H1 (cell line): Measurements from ENCODE around the gene ERGIC2. TPM values are rescaled to one million over a fixed set of nuclear protein-coding genes. Genes with fewer than 3 reads are reported as not detected.

ENCODE experiments used
- CTCF ChIA-PET: fragments of 300-600 bp; sonication (Branson Sonifier 250); formaldehyde crosslinking; loops from one replicate; lab custom pipeline; 2021; ENCODE audit not compliant: partially characterized antibody; lab: Charles Lee
- POLR2A ChIA-PET: fragments of 300-600 bp; sonication (Branson Sonifier 250); formaldehyde crosslinking; loops from one replicate; lab custom pipeline; 2021; ENCODE audit warnings: inconsistent platforms; ENCODE audit not compliant: partially characterized antibody; lab: Charles Lee
- DNase-seq, 2 experiments: peaks; one replicate each; pipeline versions ENCODE4 v3.0.0 to v3.0.0-alpha.2; 2010 to 2022; ENCODE audit warnings: low spot score in 2 of 2, low read depth in 1 of 2, mixed read lengths in 1 of 2
- FAIRE-seq: peaks from 2 replicates; lab custom pipeline; 2011; peaks lifted over from hg19 to GRCh38; lab: Jason Lieb, UNC
- H2AFZ ChIP-seq: 2 replicates; pipeline ENCODE4 v1.8.1; 2012; ENCODE audit warnings: low read length, inconsistent platforms
- H2AK5ac ChIP-seq: 2 replicates; pipeline ENCODE4 v1.6.1; 2013; ENCODE audit warnings: low read depth, low read length
- H2BK120ac ChIP-seq: replicated peaks from 2 replicates; pipeline ENCODE3; 2013; ENCODE audit warnings: low read depth, low read length, inconsistent platforms
- H2BK12ac ChIP-seq: 2 replicates; pipeline ENCODE4 v1.6.1; 2013; ENCODE audit warnings: low read depth, low read length
- H2BK15ac ChIP-seq: 2 replicates; pipeline ENCODE4 v1.6.1; 2013; ENCODE audit warnings: low read length
- H2BK20ac ChIP-seq: 2 replicates; pipeline ENCODE4 v1.6.1; 2013; ENCODE audit warnings: low read length
- H2BK5ac ChIP-seq: 2 replicates; pipeline ENCODE4 v1.6.1; 2013; ENCODE audit warnings: low read depth, low read length
- H3K14ac ChIP-seq: 2 replicates; pipeline ENCODE4 v1.6.1; 2013; ENCODE audit warnings: inconsistent platforms; ENCODE audit not compliant: insufficient read length
- H3K18ac ChIP-seq: 2 replicates; pipeline ENCODE4 v1.6.1; 2013; ENCODE audit warnings: low read length; ENCODE audit errors: extremely low read depth
- H3K23ac ChIP-seq: 2 replicates; pipeline ENCODE4 v1.6.1; 2013; ENCODE audit warnings: inconsistent platforms; ENCODE audit not compliant: insufficient read length
- H3K23me2 ChIP-seq: 2 replicates; pipeline ENCODE4 v1.6.1; 2013; ENCODE audit warnings: low read depth, low read length
- H3K27ac ChIP-seq: 2 replicates; pipeline ENCODE4 v1.6.1; 2011; ENCODE audit warnings: low read depth, low read length, inconsistent platforms
- H3K27me3 ChIP-seq, 4 experiments: replicated peaks in 1 of 4; 1 replicate in 1 of 4; 2 replicates in 3 of 4; pipeline versions ENCODE4 v1.6.1 to v1.8.1; 2011 to 2013; ENCODE audit warnings: low read length in 3 of 4, mild to moderate bottlenecking in 3 of 4, inconsistent platforms in 2 of 4, mixed read lengths in 2 of 4, moderate library complexity in 1 of 4; ENCODE audit not compliant: control insufficient read depth in 3 of 4, insufficient read depth in 3 of 4; ENCODE audit errors: extremely low read depth in 1 of 4
- H3K36me3 ChIP-seq, 4 experiments: 2 replicates each; pipeline versions ENCODE4 v1.6.1 to v1.8.1; 2011 to 2013; ENCODE audit warnings: mild to moderate bottlenecking in 4 of 4, low read length in 3 of 4, moderate library complexity in 2 of 4, control low read depth in 1 of 4, inconsistent platforms in 1 of 4; ENCODE audit not compliant: insufficient read depth in 4 of 4, control insufficient read depth in 2 of 4
- H3K4ac ChIP-seq: replicated peaks from 2 replicates; pipeline ENCODE3; 2013; ENCODE audit warnings: low read length, low read depth, mixed read lengths, inconsistent platforms; ENCODE audit not compliant: insufficient read length
- H3K4me1 ChIP-seq, 4 experiments: replicated peaks in 1 of 4; 1 replicate in 1 of 4; 2 replicates in 3 of 4; pipeline versions ENCODE4 v1.6.1 to v1.8.1; 2011 to 2013; ENCODE audit warnings: low read length in 3 of 4, inconsistent platforms in 2 of 4, mixed read lengths in 1 of 4; ENCODE audit not compliant: insufficient read depth in 4 of 4, control insufficient read depth in 3 of 4
- H3K4me2 ChIP-seq, 2 experiments: 2 replicates each; pipeline versions ENCODE4 v1.6.1 to v1.8.1; 2011 to 2013; ENCODE audit warnings: low read depth in 2 of 2, low read length in 2 of 2, control low read depth in 1 of 2, inconsistent platforms in 1 of 2, mild to moderate bottlenecking in 1 of 2; ENCODE audit not compliant: insufficient read depth in 1 of 2
- H3K4me3 ChIP-seq, 4 experiments: fragments of 200-600, 300-600 bp in 1 of 4; sonication (generic), shearing (Covaris generic), sonication (Bioruptor Twin) in 1 of 4; 2 replicates each; pipeline versions ENCODE4 v1.5.1 to v1.8.1; 2011 to 2016; ENCODE audit warnings: low read length in 4 of 4, low read depth in 3 of 4, control low read depth in 2 of 4, inconsistent platforms in 2 of 4, mild to moderate bottlenecking in 2 of 4, mixed read lengths in 1 of 4, moderate library complexity in 1 of 4; ENCODE audit not compliant: insufficient read depth in 2 of 4; ENCODE audit errors: extremely low read depth in 1 of 4
- H3K56ac ChIP-seq: replicated peaks from 2 replicates; pipeline ENCODE3; 2013; ENCODE audit warnings: low read depth, mild to moderate bottlenecking, mixed read lengths, low read length, inconsistent platforms; ENCODE audit not compliant: insufficient read length
- H3K79me1 ChIP-seq: 2 replicates; pipeline ENCODE4 v1.6.1; 2013; ENCODE audit warnings: low read depth, low read length, control low read depth
- H3K79me2 ChIP-seq, 2 experiments: 2 replicates each; pipeline versions ENCODE4 v1.6.1 to v1.8.1; 2012 to 2013; ENCODE audit warnings: low read length in 2 of 2, mild to moderate bottlenecking in 2 of 2, inconsistent platforms in 1 of 2; ENCODE audit not compliant: insufficient read depth in 2 of 2, control insufficient read depth in 1 of 2
- H3K9ac ChIP-seq, 4 experiments: replicated peaks in 1 of 4; 1 replicate in 1 of 4; 2 replicates in 3 of 4; pipeline versions ENCODE4 v1.6.1 to v1.8.1; 2011 to 2013; ENCODE audit warnings: low read depth in 3 of 4, low read length in 3 of 4, control low read depth in 2 of 4, mild to moderate bottlenecking in 2 of 4, moderate library complexity in 2 of 4, inconsistent platforms in 1 of 4; ENCODE audit errors: extremely low read depth in 1 of 4
- H3K9me3 ChIP-seq, 2 experiments: 2 replicates each; pipeline versions ENCODE4 v1.6.1 to v1.8.1; 2012 to 2013; ENCODE audit warnings: mild to moderate bottlenecking in 2 of 2, moderate library complexity in 2 of 2, control low read depth in 1 of 2, inconsistent platforms in 1 of 2, low read depth in 1 of 2, low read length in 1 of 2, mixed read lengths in 1 of 2; ENCODE audit not compliant: insufficient read depth in 2 of 2
- H4K20me1 ChIP-seq, 2 experiments: replicated peaks in 1 of 2; 2 replicates each; pipeline versions ENCODE3 to v1.8.1; 2011 to 2013; ENCODE audit warnings: inconsistent platforms in 2 of 2, low read length in 2 of 2, mild to moderate bottlenecking in 1 of 2; ENCODE audit not compliant: insufficient read depth in 2 of 2, control insufficient read depth in 1 of 2
- H4K5ac ChIP-seq: 2 replicates; pipeline ENCODE4 v1.6.1; 2013; ENCODE audit warnings: low read length, low read depth, mixed read lengths, inconsistent platforms; ENCODE audit not compliant: insufficient read length
- H4K8ac ChIP-seq: 2 replicates; pipeline ENCODE4 v1.8.0; 2013; ENCODE audit warnings: mild to moderate bottlenecking, moderate library complexity, low read length, inconsistent platforms; ENCODE audit not compliant: insufficient read depth; ENCODE audit errors: extremely low read depth
- H4K91ac ChIP-seq: replicated peaks from 2 replicates; pipeline ENCODE3; 2013; ENCODE audit warnings: low read length, mixed read lengths, inconsistent platforms; ENCODE audit not compliant: insufficient read length
- CEBPB ChIP-seq: IDR thresholded peaks from 2 replicates; pipeline ENCODE4 v1.6.1; 2012; ENCODE audit warnings: low read depth, low read length
- CTCF ChIP-seq, 3 experiments: IDR thresholded peaks; 1 replicate in 2 of 3; 2 replicates in 1 of 3; pipeline versions ENCODE4 v1.5.1 to v1.6.1; 2011; ENCODE audit warnings: low read length in 3 of 3, mild to moderate bottlenecking in 3 of 3, inconsistent platforms in 2 of 3, low read depth in 1 of 3, moderate library complexity in 1 of 3; ENCODE audit not compliant: insufficient read depth in 1 of 3; ENCODE audit errors: control extremely low read depth in 1 of 3
- HDAC6 ChIP-seq: IDR thresholded peaks from one replicate; pipeline ENCODE4 v1.7.1; 2012; ENCODE audit warnings: low read depth, mild to moderate bottlenecking, inconsistent platforms, low read length, moderate library complexity
- JUND ChIP-seq: IDR thresholded peaks from 2 replicates; pipeline ENCODE4 v1.6.1; 2011; ENCODE audit warnings: mild to moderate bottlenecking, improper control_type of control experiment, low read length
- POLR2A ChIP-seq, 2 experiments: IDR thresholded peaks; 1 replicate in 1 of 2; 2 replicates in 1 of 2; pipeline ENCODE4 v1.6.1; 2011; ENCODE audit warnings: low read depth in 2 of 2, low read length in 2 of 2, mild to moderate bottlenecking in 2 of 2; ENCODE audit errors: control extremely low read depth in 1 of 2
- RAD21 ChIP-seq, 2 experiments: IDR thresholded peaks in 1 of 2; conservative IDR thresholded peaks in 1 of 2; 2 replicates each; pipeline ENCODE4 v1.6.1; 2011; ENCODE audit warnings: low read depth in 2 of 2, low read length in 2 of 2, improper control_type of control experiment in 1 of 2, inconsistent platforms in 1 of 2, mild to moderate bottlenecking in 1 of 2, moderate library complexity in 1 of 2
- WGBS, 2 experiments: shearing (Covaris generic) in 1 of 2; methylation state at CpG; one replicate each; pipeline versions ENCODE4 v1.1.6 to v1.1.7; 2013 to 2015; ENCODE audit warnings: low lambda C conversion rate in 2 of 2, mixed read lengths in 2 of 2, inconsistent platforms in 1 of 2, low coverage in 1 of 2, missing lambda C conversion rate in 1 of 2; ENCODE audit not compliant: insufficient replicate concordance in 2 of 2, insufficient coverage in 1 of 2, insufficient read length in 1 of 2; ENCODE audit errors: extremely low coverage in 1 of 2, missing lambda C conversion rate in 1 of 2; 5-methylcytosine and 5-hydroxymethylcytosine counted together
- polyA plus RNA-seq, 7 experiments: library from polyadenylated mRNA; depleted of rRNA in 3 of 7; stranded (reverse) in 5 of 7; unstranded in 2 of 7; fragments of >200 nt in 5 of 7; fragments of 200-250 nt in 2 of 7; gene quantifications; 1 replicate in 5 of 7; 2 replicates in 1 of 7; 4 replicates in 1 of 7; pipeline versions ENCODE4 v1.2.1 to v1.2.3, GENCODE V29; 2011 to 2013; ENCODE audit warnings: missing spikeins in 2 of 7, mixed read lengths in 2 of 7
- total RNA-seq: library from RNA; stranded (reverse); fragmentation: NEBNext Ultra II Directional; extraction: Animal tissue kit (Norgen Biotek cat#: 25700); gene quantifications from 2 replicates; pipeline ENCODE4 v1.2.1, GENCODE V29; 2021

ERGIC2 gene
- total and polyA plus RNA-seq, 2 of the 8 experiments (the other 6 are each of a cell fraction or from before 2014, with no cell fraction given) = 16.5 to 61.8 TPM

DNA sequence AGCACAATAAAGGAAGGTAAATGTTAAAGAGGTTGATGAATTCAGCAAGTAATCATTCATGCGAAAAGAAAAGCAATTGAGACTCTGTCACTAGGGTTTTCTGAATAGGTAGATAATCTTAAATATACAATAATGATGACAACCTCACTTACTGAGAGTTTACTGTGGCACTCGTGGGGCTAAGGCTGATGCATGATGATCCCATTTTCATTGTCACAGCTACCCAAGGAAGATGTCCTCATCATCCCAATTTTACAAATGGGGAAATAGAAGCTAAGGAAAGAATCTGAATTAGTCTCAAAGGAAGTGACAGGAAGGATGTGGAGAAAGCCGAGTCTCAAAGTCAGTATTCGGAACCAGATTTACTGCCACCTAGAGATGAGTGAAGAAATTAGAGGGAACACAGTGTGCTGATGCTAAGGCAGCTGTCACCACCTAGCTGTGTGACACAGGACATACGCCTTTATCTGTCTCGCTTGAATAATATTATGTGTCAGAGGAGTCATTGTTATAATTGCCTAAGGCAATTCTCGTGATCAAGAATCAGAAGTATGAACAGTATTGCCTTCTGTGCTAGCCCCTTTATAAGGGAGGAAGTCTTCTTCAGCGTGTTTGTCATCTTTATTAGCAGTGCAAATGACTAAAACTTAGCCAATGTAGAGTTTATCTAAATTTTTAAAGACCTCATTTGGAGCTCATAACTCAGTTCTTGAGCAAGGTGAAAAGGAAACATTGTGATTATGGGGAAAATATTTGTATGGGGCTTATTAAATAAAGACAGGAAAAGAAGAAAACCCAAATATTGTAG is 63.2 kb downstream of the ERGIC2 start:
- H2BK15ac ChIP-seq = no peak overlapping the region
- no peak overlapping the region for H3K14ac ChIP-seq
- H3K79me2 ChIP-seq = no peaks in the 10 kb centered on the region
- peaks cover 0 to 12% (median 4%) of the 10 kb centered on the region in 4 experiments; a peak in 5 of 8 replicates for H3K36me3 ChIP-seq
- DNase-seq = peak in 1 of 2 experiments; percentile 7
- no peak overlapping the region for H4K91ac ChIP-seq
- no peak overlapping the region for H3K56ac ChIP-seq
- ChIA-PET POLR2A (interaction anchor here (0.6 kb wide), 1 partner anchor 1432 kb away, joined by 4 read pairs; no protein-coding TSS in a partner anchor), CTCF (interaction anchor here (0.5 to 7.2 kb wide), 34 partner anchors 10 to 1596 kb away, joined by 3 to 55 read pairs (median 4); no protein-coding TSS in a partner anchor)
- H2BK20ac ChIP-seq = no peak overlapping the region
- no peak overlapping the region for H3K4me2 ChIP-seq
- 0 out of 7 replicates have a peak, but pooled peaks cover 0 to 3% (median 0%) of the 10 kb centered on the region in 4 experiments for H3K4me1 ChIP-seq
- H2BK120ac ChIP-seq = no peak overlapping the region
- no peak overlapping the region for H3K23ac ChIP-seq
- no peak overlapping the region for H3K4me3 ChIP-seq
- TF ChIP-seq RAD21 (IDR thresholded peaks at IDR 0.05 in 1 of 2, conservative IDR thresholded peaks at IDR 0.05 in 1 of 2; ENCODE audit: low read depth in 2 of 2, low read length in 2 of 2) (peak; percentile 96 to 97), CTCF (IDR thresholded peaks at IDR 0.05; ENCODE audit: control extremely low read depth in 1 of 3, insufficient read depth in 1 of 3, low read depth in 1 of 3, low read length in 3 of 3) (peak; percentile 40 to 99 (median 98)), HDAC6 (no peak), CEBPB (peak; percentile 32; the same call in 1 of the 2 replicates), POLR2A (IDR thresholded peaks at IDR 0.05; ENCODE audit: control extremely low read depth in 1 of 2, low read depth in 2 of 2, low read length in 2 of 2) (no peak), JUND (0 out of 2 replicates have a peak, but pooled peaks have one; percentile 19)
- no peak overlapping the region for H3K27ac ChIP-seq
- no peaks in the 10 kb centered on the region for H3K27me3 ChIP-seq
- no peaks in the 10 kb centered on the region for H4K20me1 ChIP-seq
- no peak overlapping the region for H2AK5ac ChIP-seq
- no peak overlapping the region for H2BK12ac ChIP-seq
- H4K8ac ChIP-seq = no peak overlapping the region
- no peak overlapping the region for H3K4ac ChIP-seq
- WGBS, 2 experiments = 68% methylated on average over 8 of the region's 8 CpGs; no CpG with 5 or more reads in 1 of the 2 experiments
- H3K18ac ChIP-seq = no peak overlapping the region
- H3K9ac ChIP-seq = no peak overlapping the region
- peak; percentile 84 for FAIRE-seq
- no peaks in the 10 kb centered on the region for H3K23me2 ChIP-seq
- H4K5ac ChIP-seq = no peak overlapping the region
- no peak overlapping the region for H2AFZ ChIP-seq
- H3K9me3 ChIP-seq = peaks cover 10 to 11% of the 10 kb centered on the region in 2 experiments
- no peak overlapping the region for H2BK5ac ChIP-seq
- no peaks in the 10 kb centered on the region for H3K79me1 ChIP-seq
